Measurements from ENCODE around the gene NRG2.

NRG2 gene

GRCh38 chr5:140005145-140005591, 37.9 kb downstream of the NRG2 start:
- FAIRE-seq, result no peak

GRCh38 chr5:140004174-140004573, 38.9 kb downstream of the NRG2 start:
- FAIRE-seq, result no peak

GRCh38 chr5:140003519-140003918, 39.6 kb downstream of the NRG2 start:
- FAIRE-seq, result no peak

- no peak for FAIRE-seq
Observed at GRCh38 chr5:140000332-140000731, 42.8 kb downstream of the NRG2 start.

GRCh38 chr5:139998837-139999236, 44.3 kb downstream of the NRG2 start:
- no peak for FAIRE-seq

- FAIRE-seq, result no peak
Observed at GRCh38 chr5:139997276-139997675, 45.8 kb downstream of the NRG2 start.

- FAIRE-seq, result no peak
Observed at GRCh38 chr5:139995929-139996328, 47.2 kb downstream of the NRG2 start.

- FAIRE-seq, result no peak
Observed at GRCh38 chr5:139994234-139994633, 48.9 kb downstream of the NRG2 start.

- no peak for FAIRE-seq
Observed at GRCh38 chr5:139985733-139986132, 57.4 kb downstream of the NRG2 start.

- no peak for FAIRE-seq
Observed at GRCh38 chr5:139985290-139985689, 57.8 kb downstream of the NRG2 start.

- FAIRE-seq, result no peak
Observed at GRCh38 chr5:139984816-139985215, 58.3 kb downstream of the NRG2 start.

- no peak for FAIRE-seq
Observed at GRCh38 chr5:139982975-139983240, 60.2 kb downstream of the NRG2 start.

- no peak for FAIRE-seq
Observed at GRCh38 chr5:139982157-139982974, 60.7 kb downstream of the NRG2 start.

- FAIRE-seq, result no peak
Observed at GRCh38 chr5:139980765-139981164, 62.3 kb downstream of the NRG2 start.

- FAIRE-seq, result no peak
Observed at GRCh38 chr5:139979943-139980342, 63.2 kb downstream of the NRG2 start.

GRCh38 chr5:139979518-139979917, 63.6 kb downstream of the NRG2 start:
- FAIRE-seq, result no peak

- FAIRE-seq, result no peak
Observed at GRCh38 chr5:139976703-139977102, 66.4 kb downstream of the NRG2 start.

GRCh38 chr5:139975942-139976341, 67.2 kb downstream of the NRG2 start:
- no peak for FAIRE-seq

GRCh38 chr5:139975306-139975705, 67.8 kb downstream of the NRG2 start:
- no peak for FAIRE-seq

- FAIRE-seq, result no peak
Observed at GRCh38 chr5:139974661-139975060, 68.4 kb downstream of the NRG2 start.

GRCh38 chr5:139971202-139971725, 71.8 kb downstream of the NRG2 start:
- no peak for FAIRE-seq

- FAIRE-seq, result no peak
Observed at GRCh38 chr5:139969318-139969717, 73.8 kb downstream of the NRG2 start.

- no peak for FAIRE-seq
Observed at GRCh38 chr5:139968547-139969261, 74.4 kb downstream of the NRG2 start.

GRCh38 chr5:139967353-139967752, 75.7 kb downstream of the NRG2 start:
- FAIRE-seq, result no peak

All from islet of Langerhans (tissue), 1 donor.